ENCODE results near the gene GNA12. TPM values are rescaled to one million over a fixed set of nuclear protein-coding genes. Genes with fewer than 3 reads are reported as not detected.
A peak's percentile ranks its signal among the peaks of the same experiment; 100 is the strongest.
"Not testable (repeated sequence)": the region's sequence is repeated elsewhere in the genome, so short reads cannot be mapped to it uniquely, and the experiment has no call there.

Gene GNA12
- total RNA-seq, 1 donor from 2014 or later = 43.0 TPM

DNA sequence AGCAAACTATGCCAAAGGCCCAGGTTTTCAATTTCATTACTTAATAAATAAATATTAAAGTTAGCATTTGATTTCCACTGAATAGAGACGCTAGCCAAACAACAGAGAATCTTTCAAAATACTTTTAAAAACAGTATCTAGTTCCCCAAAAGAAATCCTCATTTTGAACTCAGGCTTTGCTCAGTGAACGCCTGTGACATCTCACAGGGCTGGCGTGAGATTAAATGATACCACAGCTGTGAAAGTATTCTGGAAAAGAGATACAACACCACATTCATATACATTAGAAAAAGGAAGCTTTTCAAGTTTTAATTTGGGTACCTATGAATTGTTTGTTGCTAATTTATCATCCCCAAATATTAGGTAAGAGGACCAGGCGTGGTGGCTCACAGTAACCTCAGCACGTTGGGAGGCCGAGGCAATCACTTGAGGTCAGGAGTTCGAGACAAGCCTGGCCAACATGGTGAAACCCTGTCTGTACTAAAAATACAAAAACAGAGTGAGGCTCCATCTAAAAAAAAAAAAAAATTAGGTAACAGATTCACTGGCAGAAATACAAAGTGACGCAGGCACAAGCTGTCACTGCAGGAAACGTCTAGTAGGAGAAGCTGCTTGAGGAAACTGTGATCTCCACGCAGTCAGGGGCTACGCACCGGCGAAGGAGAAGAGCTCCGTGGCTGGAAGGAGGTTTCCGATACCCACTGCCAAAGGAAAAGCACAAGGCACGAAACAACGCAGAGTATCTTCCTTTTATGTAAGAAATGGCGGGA is 106.2 kb downstream of the GNA12 start:
- H3K4me1 ChIP-seq = peaks cover 74% of the 10 kb centered on the region

DNA sequence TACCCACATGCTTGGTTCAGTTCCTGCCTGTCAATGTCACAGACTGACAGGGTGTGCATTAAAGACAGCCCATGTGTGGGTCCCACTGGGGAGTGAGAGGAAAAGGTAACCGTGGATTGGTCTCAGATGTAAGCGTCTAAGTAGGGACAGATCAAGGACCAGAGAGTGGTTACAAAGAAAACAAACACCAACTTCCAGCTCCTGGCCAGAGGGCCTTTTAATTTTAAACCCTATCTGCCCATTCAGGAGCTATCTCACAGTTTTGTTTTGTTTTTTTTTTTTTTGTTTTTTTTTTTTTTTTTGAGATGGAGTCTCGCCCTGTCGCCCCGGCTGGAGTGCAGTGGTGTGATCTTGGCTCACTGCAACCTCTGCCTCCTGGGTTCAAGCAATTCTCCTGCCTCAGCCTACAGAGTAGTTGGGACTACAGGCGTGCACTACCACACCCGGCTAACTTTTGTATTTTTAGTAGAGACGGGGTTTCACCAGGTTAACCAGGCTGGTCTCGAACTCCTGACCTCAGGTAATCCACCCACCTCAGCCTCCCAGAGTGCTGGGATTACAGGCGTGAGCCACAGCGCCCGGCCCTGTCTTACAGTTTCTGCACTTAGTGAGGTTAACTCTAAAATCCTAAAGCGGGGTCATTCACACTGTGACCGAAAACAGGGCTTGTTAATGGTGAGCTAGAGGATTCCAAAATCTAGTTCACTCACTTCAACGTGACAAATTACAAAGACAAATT is 106.9 kb downstream of the GNA12 start:
- DNase-seq; intact Hi-C loops (cut with micrococcal nuclease); H3K9me3 ChIP-seq (replicated peaks); H3K27me3 ChIP-seq (ENCODE audit: low read depth); H3K4me3 ChIP-seq; H3K36me3 ChIP-seq: not testable (repeated sequence)
- Histone ChIP-seq H3K27ac (replicated peaks) (peak overlapping the region; percentile 54), H3K4me1 (peaks cover 75% of the 10 kb centered on the region)

More for the DNA sequence above, 106.2 kb downstream of the GNA12 start:
- Histone ChIP-seq H3K27me3 (ENCODE audit: low read depth) (no peaks in the 10 kb centered on the region), H3K36me3 (no peaks in the 10 kb centered on the region), H3K9me3 (replicated peaks) (peaks cover 9% of the 10 kb centered on the region), H3K27ac (replicated peaks) (peak overlapping the region; percentile 54), H3K4me3 (peak overlapping the region; percentile 1)
- no peak for DNase-seq
- intact Hi-C loops (cut with micrococcal nuclease) = no loop called here
- TF ChIP-seq, protein P1, sequence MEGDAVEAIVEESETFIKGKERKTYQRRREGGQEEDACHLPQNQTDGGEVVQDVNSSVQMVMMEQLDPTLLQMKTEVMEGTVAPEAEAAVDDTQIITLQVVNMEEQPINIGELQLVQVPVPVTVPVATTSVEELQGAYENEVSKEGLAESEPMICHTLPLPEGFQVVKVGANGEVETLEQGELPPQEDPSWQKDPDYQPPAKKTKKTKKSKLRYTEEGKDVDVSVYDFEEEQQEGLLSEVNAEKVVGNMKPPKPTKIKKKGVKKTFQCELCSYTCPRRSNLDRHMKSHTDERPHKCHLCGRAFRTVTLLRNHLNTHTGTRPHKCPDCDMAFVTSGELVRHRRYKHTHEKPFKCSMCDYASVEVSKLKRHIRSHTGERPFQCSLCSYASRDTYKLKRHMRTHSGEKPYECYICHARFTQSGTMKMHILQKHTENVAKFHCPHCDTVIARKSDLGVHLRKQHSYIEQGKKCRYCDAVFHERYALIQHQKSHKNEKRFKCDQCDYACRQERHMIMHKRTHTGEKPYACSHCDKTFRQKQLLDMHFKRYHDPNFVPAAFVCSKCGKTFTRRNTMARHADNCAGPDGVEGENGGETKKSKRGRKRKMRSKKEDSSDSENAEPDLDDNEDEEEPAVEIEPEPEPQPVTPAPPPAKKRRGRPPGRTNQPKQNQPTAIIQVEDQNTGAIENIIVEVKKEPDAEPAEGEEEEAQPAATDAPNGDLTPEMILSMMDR (IDR thresholded peaks at IDR 0.05; ENCODE audit: borderline replicate concordance) = no peak

DNA sequence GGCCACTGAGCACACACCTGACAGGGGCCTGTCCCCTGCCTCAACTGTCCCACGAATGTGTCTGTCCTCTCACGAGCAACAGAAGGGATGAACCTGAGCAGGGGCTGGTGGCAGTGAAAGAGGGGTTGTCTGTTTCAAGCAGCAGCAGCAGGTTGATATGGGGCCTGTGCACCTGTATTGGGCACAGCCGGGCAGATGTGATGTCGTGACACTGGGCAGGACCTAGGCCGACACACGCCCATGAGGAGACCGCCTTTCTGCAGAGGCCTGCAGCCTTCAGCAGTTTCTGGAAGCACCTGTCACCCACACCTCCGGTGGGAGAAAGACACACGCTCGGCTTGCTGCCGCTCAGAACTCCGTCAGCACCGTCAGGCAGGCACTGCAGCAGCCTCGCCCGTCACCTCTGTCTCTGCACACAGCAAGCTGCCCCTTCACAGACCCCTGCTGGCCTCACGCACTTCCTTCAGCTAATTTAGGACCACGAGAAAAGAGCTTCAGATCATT is 107.6 kb downstream of the GNA12 start:
- H3K4me3 ChIP-seq = no peak overlapping the region
- TF ChIP-seq, protein P1 (IDR thresholded peaks at IDR 0.05; ENCODE audit: borderline replicate concordance) = no peak
- H3K36me3 ChIP-seq = peaks cover 1% of the 10 kb centered on the region
- peaks cover 9% of the 10 kb centered on the region for H3K9me3 ChIP-seq (replicated peaks)
- H3K27me3 ChIP-seq (ENCODE audit: low read depth) = no peaks in the 10 kb centered on the region
- no peak for DNase-seq
- intact Hi-C loops (cut with micrococcal nuclease) = no loop called here
- H3K27ac ChIP-seq (replicated peaks) = peak overlapping the region; percentile 17
- H3K4me1 ChIP-seq = peaks cover 74% of the 10 kb centered on the region

DNA sequence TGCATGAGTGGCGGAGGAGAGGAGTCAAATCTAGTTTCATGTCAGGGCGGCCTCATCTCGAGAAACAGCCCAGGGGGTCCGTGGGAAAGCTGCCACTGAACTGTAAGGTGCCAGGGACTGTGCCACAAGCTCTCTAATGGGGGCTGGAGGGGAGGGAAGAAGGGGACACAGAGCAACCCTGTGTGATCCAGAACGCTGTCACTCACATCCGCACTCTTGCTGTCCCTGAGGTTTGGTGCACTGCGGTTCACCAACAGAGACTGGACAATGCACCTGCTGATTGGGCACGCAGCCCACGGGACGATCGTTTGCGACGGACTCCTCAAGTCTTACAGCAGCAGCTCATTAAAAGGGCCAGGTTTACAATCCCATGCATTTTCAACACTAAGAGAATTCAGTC is 108.4 kb downstream of the GNA12 start:
- intact Hi-C loops (cut with micrococcal nuclease) = no loop called here
- H3K4me3 ChIP-seq = peak overlapping the region; percentile 25
- peaks cover 9% of the 10 kb centered on the region for H3K36me3 ChIP-seq
- peak overlapping the region; percentile 79 for H3K27ac ChIP-seq (replicated peaks)
- H3K9me3 ChIP-seq (replicated peaks) = peaks cover 9% of the 10 kb centered on the region
- TF ChIP-seq, protein P1 (IDR thresholded peaks at IDR 0.05; ENCODE audit: borderline replicate concordance) = no peak
- no peak for DNase-seq
- H3K4me1 ChIP-seq = peaks cover 74% of the 10 kb centered on the region
- H3K27me3 ChIP-seq (ENCODE audit: low read depth) = no peaks in the 10 kb centered on the region

DNA sequence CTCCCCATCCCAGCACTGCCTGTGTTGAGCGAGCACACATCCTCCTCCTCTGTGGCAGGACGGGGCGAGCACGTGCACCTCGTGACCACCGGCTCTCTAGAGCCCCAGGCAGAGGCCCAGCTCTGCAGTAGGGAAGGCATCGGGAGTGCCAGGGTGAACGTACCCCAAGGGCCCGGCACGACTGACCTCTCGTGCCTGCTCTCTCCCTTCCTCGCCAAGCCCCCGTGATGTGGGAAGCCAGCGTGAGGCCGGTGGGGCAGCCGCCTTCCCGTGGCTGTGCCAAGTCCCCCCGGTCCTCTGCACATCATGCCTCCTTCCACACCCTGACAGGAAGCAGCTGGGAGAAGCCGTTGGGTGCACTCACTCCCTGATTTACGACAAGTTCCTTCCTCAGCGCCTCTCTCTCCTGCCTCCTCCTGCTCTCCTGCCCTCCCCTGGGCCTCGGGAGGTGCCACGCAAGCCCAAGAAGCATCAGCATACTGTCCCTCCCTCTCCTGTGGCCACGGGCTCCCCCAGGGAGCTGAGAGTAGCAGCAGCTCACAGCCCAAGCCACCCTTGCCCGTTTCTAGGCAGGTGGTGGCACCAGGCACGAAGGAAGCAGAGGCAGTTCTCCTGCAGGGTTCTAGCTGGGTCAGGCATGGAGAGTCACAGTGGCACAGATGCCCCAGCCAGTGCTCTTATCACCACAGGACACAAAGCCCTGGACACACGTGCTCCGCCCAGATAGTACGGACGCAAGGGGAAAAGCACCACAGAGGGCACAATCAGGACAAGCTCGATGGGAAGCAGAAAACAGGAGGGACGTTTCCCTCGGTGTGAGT is 109.1 kb downstream of the GNA12 start:
- Histone ChIP-seq H3K9me3 (replicated peaks) (peaks cover 9% of the 10 kb centered on the region), H3K27me3 (ENCODE audit: low read depth) (no peaks in the 10 kb centered on the region), H3K36me3 (peaks cover 16% of the 10 kb centered on the region), H3K4me3 (peak overlapping the region; percentile 25), H3K27ac (replicated peaks) (peak overlapping the region; percentile 79), H3K4me1 (peaks cover 80% of the 10 kb centered on the region)
- intact Hi-C loops (cut with micrococcal nuclease) = no loop called here
- TF ChIP-seq, protein P1 (IDR thresholded peaks at IDR 0.05; ENCODE audit: borderline replicate concordance) = no peak
- DNase-seq = peak; percentile 60
